ENCODE data around the gene PLCL2.

DNA sequence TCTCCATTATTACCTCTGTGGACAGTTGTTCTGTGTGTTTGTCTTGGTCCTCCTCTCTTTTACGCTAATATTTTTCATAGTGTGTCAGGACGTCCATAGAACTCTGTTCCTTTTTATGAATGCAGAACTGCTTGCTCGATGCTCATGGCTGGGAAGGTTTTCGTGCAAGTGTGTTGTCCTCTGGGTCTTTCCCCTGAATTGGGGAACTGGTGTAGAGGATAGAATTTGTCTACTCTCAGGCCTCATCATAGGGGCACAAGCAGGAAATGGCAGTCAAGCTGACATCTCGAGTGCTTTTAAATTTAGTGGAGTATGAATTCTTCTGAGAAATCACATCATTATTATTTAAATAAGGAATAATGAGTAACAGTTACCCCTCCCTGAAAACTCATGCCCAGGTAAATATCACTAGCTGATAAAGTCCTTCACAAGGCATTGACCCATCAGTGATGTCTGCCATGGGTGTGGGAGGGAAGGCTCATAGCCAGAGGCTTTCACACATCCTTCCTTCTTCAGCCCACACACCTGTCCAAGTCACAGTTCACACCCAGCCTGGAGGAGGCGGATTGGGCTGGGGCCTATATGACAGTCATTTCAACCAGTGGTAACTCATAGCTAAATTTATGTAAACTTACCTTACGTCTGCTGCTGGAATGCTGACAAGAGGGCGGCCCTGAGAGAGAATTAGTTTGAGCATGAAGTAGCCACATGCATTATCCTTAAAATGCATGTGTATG, 226.1 kb downstream of the PLCL2 start:
- TF ChIP-seq, protein P1, sequence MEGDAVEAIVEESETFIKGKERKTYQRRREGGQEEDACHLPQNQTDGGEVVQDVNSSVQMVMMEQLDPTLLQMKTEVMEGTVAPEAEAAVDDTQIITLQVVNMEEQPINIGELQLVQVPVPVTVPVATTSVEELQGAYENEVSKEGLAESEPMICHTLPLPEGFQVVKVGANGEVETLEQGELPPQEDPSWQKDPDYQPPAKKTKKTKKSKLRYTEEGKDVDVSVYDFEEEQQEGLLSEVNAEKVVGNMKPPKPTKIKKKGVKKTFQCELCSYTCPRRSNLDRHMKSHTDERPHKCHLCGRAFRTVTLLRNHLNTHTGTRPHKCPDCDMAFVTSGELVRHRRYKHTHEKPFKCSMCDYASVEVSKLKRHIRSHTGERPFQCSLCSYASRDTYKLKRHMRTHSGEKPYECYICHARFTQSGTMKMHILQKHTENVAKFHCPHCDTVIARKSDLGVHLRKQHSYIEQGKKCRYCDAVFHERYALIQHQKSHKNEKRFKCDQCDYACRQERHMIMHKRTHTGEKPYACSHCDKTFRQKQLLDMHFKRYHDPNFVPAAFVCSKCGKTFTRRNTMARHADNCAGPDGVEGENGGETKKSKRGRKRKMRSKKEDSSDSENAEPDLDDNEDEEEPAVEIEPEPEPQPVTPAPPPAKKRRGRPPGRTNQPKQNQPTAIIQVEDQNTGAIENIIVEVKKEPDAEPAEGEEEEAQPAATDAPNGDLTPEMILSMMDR (IDR thresholded peaks at IDR 0.05; ENCODE audit: low read length): no peak
- no peak for TF ChIP-seq EZH2 (IDR thresholded peaks at IDR 0.05; ENCODE audit: borderline replicate concordance, low read length)

All from OCI-LY1 (cell line).